Lower leg skin (tissue), 4 donors: ENCODE measurements around the gene CACNA1G. TPM values are rescaled to one million over a fixed set of nuclear protein-coding genes. Genes with fewer than 3 reads are reported as not detected.
A peak's percentile ranks its signal among the peaks of the same experiment; 100 is the strongest.

Experiments used
- DNase-seq, 2 donors: peaks; one replicate each; pipeline ENCODE4 v3.0.0-alpha.2; 2019; ENCODE audit warnings: low spot score in 2 of 2
- H3K4me3 ChIP-seq: fragments of 200-600 bp; sonication (generic); 2 replicates; pipeline ENCODE4 v1.5.1; 2017; ENCODE audit warnings: mild to moderate bottlenecking, low read depth; ENCODE audit not compliant: poor library complexity, severe bottlenecking
- CTCF ChIP-seq, 3 donors: fragments of 450-650 bp; IDR thresholded peaks; one replicate each; pipeline ENCODE4 v1.5.1; 2016; ENCODE audit warnings: antibody characterized with exemption in 3 of 3, mild to moderate bottlenecking in 3 of 3, moderate library complexity in 2 of 3
- POLR2A ChIP-seq, 2 donors: fragments of 450-650 bp; IDR thresholded peaks; one replicate each; pipeline ENCODE4 v1.6.1; 2016 to 2017; ENCODE audit warnings: antibody characterized with exemption in 2 of 2, mild to moderate bottlenecking in 1 of 2, moderate library complexity in 1 of 2
- WGBS, 2 donors: methylation state at CpG; one replicate each; pipeline ENCODE4 v1.1.5; 2018; 5-methylcytosine and 5-hydroxymethylcytosine counted together
- intact Hi-C: fragments of 100-400 bp; cut with DNase I; formaldehyde crosslinking; loops from one replicate; pipeline ENCODE4 v1.15.0; 2023; ENCODE audit warnings: low total_unique reads
- total RNA-seq, 4 donors: library from RNA; depleted of rRNA; stranded (reverse); fragments of >200 nt; gene quantifications; one replicate each; pipeline ENCODE4 v1.1.0, GENCODE V29; 2016

CACNA1G gene
- total RNA-seq, 4 donors from 2014 or later, result 1.3 to 3.1 (median 1.8) TPM

DNA sequence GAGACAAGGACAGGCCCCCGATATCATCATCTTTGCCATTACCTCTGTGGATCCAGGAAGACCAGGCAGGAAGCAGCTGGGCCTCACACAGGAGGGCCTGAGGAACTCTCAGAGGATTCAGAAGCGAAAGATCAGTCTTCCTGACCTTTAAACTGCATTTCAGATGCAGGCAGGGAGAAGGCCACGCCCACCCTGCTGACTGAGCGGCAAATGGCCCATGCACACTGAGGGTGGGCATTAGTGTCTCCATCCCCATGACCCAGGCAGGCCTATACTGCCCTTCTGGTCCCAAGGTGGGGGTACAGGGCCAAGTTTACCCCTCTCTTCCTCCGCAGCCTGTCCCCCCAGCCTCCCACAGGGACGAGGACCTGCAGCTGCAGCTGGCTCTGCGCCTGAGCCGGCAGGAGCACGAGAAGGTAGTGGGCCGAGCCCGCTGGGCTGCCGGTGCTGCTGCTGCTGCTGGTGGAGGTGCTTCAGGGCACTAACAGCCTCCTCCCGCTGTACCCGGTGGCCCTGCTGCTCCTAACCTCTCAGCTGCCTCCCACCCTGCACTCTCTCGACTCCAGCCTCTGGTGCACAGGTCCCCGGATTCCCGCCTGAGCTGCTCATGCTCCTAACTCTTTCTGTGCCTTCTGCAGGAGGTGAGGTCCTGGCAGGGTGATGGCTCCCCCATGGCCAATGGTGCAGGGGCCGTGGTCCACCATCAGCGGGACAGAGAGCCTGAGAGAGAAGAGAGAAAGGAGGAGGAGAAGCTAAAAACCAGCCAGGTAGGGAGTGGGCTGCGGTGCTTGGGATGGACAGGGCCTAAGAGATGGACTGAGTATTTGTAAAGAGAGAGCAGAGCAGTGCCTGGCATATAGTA, 21.7 kb upstream of the CACNA1G start:
- 60 to 76% methylated on average over 18 to 19 of the region's 20 CpGs for WGBS, 2 donors
- peak in 1 of 2 donors; percentile 77 for DNase-seq
- intact Hi-C loops, result loop anchor here (10.0 kb wide), 1 partner anchor 54 kb away; no protein-coding TSS in a partner anchor
- H3K4me3 ChIP-seq, result no peak overlapping the region
- TF ChIP-seq POLR2A (IDR thresholded peaks at IDR 0.05) (no peak), CTCF (IDR thresholded peaks at IDR 0.05) (no peak)

- DNase-seq, result peak in 1 of 2 donors; percentile 50
- WGBS, 2 donors, result 53 to 58% methylated on average over 15 of the region's 15 CpGs
- no peak overlapping the region for H3K4me3 ChIP-seq
- intact Hi-C loops, result loop anchor here (10.0 kb wide), 1 partner anchor 55 kb away; no protein-coding TSS in a partner anchor
- no peak for TF ChIP-seq CTCF (IDR thresholded peaks at IDR 0.05)
- TF ChIP-seq POLR2A (IDR thresholded peaks at IDR 0.05), result no peak
Measured at GRCh38 chr17:50539762-50540559, 20.6 kb upstream of the CACNA1G start.

DNA sequence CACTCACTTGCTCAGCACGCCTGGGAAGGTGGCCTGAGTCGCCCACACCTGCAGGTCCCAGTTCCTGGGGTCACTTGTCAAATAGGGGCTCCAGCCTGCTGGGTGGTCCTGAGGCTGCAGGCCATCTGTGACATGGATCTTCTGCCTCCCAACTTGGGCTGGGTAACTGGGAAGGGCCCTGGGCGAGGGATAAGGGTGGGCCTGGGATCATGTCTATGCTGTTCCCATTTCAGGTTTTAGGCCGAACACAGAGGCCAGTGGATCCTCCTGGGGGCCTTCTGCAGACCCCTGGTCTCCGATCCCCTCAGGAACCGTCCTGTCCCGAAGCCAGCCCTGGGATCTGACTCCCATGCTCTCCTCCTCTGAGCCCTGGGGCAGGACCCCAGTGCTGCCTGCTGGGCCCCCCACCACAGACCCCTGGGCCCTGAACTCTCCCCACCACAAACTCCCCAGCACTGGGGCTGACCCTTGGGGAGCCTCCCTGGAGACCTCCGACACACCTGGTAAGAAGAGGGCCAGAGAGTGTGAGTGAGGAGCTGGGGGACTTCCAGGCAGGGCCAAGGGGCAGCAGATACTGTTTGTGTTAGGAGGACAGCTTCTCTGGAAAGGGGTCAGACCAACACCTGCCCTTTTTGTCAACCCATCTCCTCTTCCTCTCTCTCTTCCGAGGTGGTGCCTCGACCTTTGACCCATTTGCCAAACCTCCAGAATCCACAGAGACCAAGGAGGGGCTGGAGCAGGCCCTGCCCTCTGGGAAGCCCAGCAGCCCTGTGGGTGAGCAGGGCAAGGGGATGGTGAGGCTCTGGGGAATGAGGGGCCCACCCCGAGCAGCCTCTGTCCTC, 19.7 kb upstream of the CACNA1G start:
- H3K4me3 ChIP-seq, result no peak overlapping the region
- WGBS, 2 donors, result 81 to 84% methylated on average over 9 to 11 of the region's 11 CpGs
- intact Hi-C loops, result no loop called here
- DNase-seq, result no peak
- TF ChIP-seq CTCF (IDR thresholded peaks at IDR 0.05) (no peak), POLR2A (IDR thresholded peaks at IDR 0.05) (no peak)

- intact Hi-C loops, result no loop called here
- no peak overlapping the region for H3K4me3 ChIP-seq
- DNase-seq, result no peak
- 44 to 65% methylated on average over 8 to 9 of the region's 9 CpGs for WGBS, 2 donors
- TF ChIP-seq CTCF (IDR thresholded peaks at IDR 0.05) (no peak), POLR2A (IDR thresholded peaks at IDR 0.05) (no peak)
Measured at GRCh38 chr17:50541402-50541715, 19.2 kb upstream of the CACNA1G start.
